T follicular helper cell (primary cell): ENCODE results near the gene MRPL18.

Experiments used
- DNase-seq: peaks from one replicate; pipeline ENCODE4 v3.0.0-alpha.2; 2020; ENCODE audit warnings: low read depth

MRPL18 gene

DNA sequence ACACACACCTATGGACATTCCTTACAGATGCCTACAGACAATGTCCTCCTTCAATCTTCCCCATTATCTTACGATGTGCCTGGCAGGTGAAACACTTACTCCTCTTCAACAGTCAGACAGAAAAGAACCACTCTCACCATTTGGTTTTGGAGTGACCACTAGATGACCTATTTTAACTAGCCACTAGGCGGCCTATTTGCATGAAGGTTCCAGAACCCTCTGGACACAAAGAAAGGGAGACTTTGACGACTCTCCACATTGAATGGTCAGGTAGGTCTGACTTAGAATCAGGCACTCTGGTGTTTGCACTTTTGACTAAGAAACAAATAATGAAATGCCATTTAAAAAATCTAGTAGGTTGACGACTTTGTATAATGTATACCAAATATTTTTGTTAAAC, 51.8 kb downstream of the MRPL18 start:
- DNase-seq: no peak

DNA sequence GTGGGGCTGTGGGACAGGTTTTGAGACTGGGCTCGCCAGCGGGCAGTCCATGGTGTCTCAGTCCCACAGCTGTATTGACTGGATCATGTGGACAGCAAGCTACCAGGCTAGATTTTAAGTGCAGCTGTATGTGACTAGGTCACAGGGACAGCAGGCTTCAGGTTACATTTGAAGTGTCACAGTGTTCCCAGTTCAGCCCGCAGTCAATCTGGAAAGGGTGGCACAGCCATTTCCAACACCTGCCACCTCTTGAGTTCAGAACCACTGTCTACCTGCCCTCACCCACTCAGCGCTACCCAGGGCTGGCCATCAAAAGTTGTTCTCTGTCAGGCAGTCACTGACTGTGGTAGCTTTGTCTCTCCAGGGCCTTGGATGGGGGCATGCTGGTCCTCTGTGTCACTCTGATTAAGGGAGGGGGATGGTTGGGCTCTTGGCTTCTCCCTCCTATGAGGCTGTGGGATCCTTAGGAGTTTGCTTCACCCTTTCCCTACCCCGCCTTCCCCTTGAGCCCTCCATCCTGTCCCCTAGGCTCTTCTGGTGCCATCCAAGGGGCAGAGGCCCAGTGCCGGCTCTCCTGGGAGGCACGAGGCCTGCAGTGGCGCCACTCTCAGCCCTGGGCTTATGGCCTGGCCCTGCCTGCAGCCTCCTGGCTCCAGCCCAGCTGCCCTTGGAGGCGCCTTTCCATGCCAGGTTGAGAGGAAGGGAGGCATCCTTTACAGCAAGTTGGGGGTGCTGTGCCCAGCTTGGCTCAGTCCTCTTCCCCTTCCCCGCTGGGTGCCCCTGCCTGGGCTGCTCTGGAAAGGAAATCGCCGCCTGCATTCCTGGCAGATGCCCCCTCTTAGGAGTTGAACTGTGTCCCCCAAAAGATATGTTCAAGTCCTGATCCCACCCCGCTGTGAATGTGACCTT, 54.7 kb downstream of the MRPL18 start:
- no peak for DNase-seq
